Measurements from ENCODE around the gene VAC14. TPM values are rescaled to one million over a fixed set of nuclear protein-coding genes. Genes with fewer than 3 reads are reported as not detected.
"Not testable (repeated sequence)": the region's sequence is repeated elsewhere in the genome, so short reads cannot be mapped to it uniquely, and the experiment has no call there.

The VAC14 gene
- total RNA-seq, 2 donors from 2014 or later: 22.1 to 26.5 TPM

GRCh38 chr16:70743791-70744190 is 57.2 kb downstream of the VAC14 start:
- no peak for DNase-seq (ENCODE audit: low spot score)
- H3K4me1 ChIP-seq: peaks cover 0 to 48% of the 10 kb centered on the region in 2 donors
- no peaks in the 10 kb centered on the region for H3K9me3 ChIP-seq
- no peak overlapping the region for H3K4me3 ChIP-seq
- TF ChIP-seq, protein P1, sequence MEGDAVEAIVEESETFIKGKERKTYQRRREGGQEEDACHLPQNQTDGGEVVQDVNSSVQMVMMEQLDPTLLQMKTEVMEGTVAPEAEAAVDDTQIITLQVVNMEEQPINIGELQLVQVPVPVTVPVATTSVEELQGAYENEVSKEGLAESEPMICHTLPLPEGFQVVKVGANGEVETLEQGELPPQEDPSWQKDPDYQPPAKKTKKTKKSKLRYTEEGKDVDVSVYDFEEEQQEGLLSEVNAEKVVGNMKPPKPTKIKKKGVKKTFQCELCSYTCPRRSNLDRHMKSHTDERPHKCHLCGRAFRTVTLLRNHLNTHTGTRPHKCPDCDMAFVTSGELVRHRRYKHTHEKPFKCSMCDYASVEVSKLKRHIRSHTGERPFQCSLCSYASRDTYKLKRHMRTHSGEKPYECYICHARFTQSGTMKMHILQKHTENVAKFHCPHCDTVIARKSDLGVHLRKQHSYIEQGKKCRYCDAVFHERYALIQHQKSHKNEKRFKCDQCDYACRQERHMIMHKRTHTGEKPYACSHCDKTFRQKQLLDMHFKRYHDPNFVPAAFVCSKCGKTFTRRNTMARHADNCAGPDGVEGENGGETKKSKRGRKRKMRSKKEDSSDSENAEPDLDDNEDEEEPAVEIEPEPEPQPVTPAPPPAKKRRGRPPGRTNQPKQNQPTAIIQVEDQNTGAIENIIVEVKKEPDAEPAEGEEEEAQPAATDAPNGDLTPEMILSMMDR (IDR thresholded peaks at IDR 0.05): no peak
- no peaks in the 10 kb centered on the region for H3K27me3 ChIP-seq
- no peak overlapping the region for H3K27ac ChIP-seq
- H3K36me3 ChIP-seq: peaks cover 13% of the 10 kb centered on the region

DNA sequence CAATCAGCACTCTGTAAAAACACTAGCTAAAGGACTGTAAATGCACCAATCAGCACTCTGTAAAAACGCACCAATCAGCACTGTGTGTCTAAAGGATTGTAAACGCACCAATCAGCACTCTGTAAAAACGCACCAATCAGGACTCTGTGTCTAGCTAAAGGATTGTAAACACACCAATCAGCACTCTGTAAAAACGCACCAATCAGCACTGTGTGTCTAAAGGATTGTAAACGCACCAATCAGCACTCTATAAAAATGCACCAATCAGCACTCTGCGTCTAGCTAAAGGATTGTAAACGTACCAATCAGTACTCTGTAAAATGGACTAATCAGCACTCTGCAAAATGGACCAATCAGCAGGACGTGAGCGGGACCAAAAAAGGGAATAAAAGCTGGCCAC is 58.0 kb downstream of the VAC14 start:
- peaks cover 13% of the 10 kb centered on the region for H3K36me3 ChIP-seq
- H3K9me3 ChIP-seq; H3K27ac ChIP-seq; H3K27me3 ChIP-seq; H3K4me3 ChIP-seq; DNase-seq (ENCODE audit: low spot score): not testable (repeated sequence)
- peaks cover 0 to 50% of the 10 kb centered on the region in 2 donors for H3K4me1 ChIP-seq

GRCh38 chr16:70741783-70742125 is 59.2 kb downstream of the VAC14 start:
- Histone ChIP-seq H3K9me3 (no peaks in the 10 kb centered on the region), H3K4me1 (peaks cover 0 to 50% of the 10 kb centered on the region in 2 donors), H3K4me3 (no peak overlapping the region), H3K36me3 (peaks cover 13% of the 10 kb centered on the region), H3K27me3 (no peaks in the 10 kb centered on the region), H3K27ac (no peak overlapping the region)
- TF ChIP-seq, protein P1 (IDR thresholded peaks at IDR 0.05): no peak
- DNase-seq (ENCODE audit: low spot score): no peak

DNA sequence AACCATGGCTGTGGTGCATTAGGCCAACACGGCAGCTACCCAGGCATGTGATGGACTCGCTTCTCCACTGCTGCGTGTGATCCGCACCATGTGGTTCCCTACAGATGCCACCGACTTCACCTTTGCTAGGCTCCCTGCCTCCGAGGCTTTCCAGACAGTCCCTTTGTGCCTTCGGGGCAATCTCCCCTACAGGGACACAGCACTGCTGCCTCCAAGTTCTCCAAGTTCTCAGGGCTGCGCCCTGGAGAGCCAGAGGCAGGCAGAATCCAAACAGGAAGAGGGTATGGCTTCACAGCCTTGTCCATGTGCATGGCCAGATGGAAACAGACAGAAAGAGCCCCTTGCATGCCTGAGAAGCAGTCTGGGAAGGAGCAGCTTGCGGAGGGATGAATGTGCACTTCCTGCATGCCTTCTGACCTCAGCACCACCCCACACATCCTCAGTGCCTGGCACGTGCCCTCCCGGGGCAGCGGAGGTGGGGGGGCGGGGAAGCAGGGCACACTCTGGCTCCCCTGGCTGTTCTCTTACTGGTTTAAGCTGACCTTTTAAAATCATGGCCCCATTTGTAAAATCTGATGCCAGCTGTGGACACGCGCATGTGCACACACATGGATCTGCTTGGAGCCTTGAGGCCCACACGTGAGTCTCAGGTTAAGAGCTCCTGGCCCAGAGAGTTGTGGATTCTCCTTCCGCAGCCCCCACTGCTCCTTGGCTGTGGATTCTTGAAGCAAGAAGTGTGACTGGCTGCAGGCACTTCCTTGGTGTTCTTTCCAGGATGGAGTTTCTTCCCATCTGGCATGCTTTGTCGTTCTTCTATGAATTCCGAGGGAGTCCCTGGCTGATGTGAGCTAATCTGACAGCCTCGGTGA is 59.8 kb downstream of the VAC14 start:
- H3K4me1 ChIP-seq: peaks cover 0 to 50% of the 10 kb centered on the region in 2 donors
- no peak overlapping the region for H3K4me3 ChIP-seq
- DNase-seq (ENCODE audit: low spot score): no peak
- no peak overlapping the region for H3K27ac ChIP-seq
- TF ChIP-seq, protein P1 (IDR thresholded peaks at IDR 0.05): no peak
- peaks cover 13% of the 10 kb centered on the region for H3K36me3 ChIP-seq
- no peaks in the 10 kb centered on the region for H3K27me3 ChIP-seq
- H3K9me3 ChIP-seq: no peaks in the 10 kb centered on the region

- TF ChIP-seq, protein P1 (IDR thresholded peaks at IDR 0.05): no peak
- no peak for DNase-seq (ENCODE audit: low spot score)
- Histone ChIP-seq H3K9me3 (no peaks in the 10 kb centered on the region), H3K4me3 (no peak overlapping the region), H3K36me3 (peaks cover 13% of the 10 kb centered on the region), H3K4me1 (peaks cover 0 to 49% of the 10 kb centered on the region in 2 donors), H3K27me3 (no peaks in the 10 kb centered on the region), H3K27ac (no peak overlapping the region)
These were observed 60.6 kb downstream of the VAC14 start for GRCh38 chr16:70740174-70740913.

GRCh38 chr16:70739389-70739788 is 61.6 kb downstream of the VAC14 start:
- no peaks in the 10 kb centered on the region for H3K27me3 ChIP-seq
- H3K4me3 ChIP-seq: no peak overlapping the region
- no peaks in the 10 kb centered on the region for H3K9me3 ChIP-seq
- no peak for DNase-seq (ENCODE audit: low spot score)
- peaks cover 0 to 46% of the 10 kb centered on the region in 2 donors for H3K4me1 ChIP-seq
- peaks cover 13% of the 10 kb centered on the region for H3K36me3 ChIP-seq
- TF ChIP-seq, protein P1 (IDR thresholded peaks at IDR 0.05): no peak
- no peak overlapping the region for H3K27ac ChIP-seq

Measured in right atrium auricular region (tissue), 2 donors.